ENCODE results near the gene FAM124B. TPM values are rescaled to one million over a fixed set of nuclear protein-coding genes. Genes with fewer than 3 reads are reported as not detected.

The FAM124B gene
- total and polyA plus RNA-seq, 2 of the 8 experiments (the other 6 are each of a cell fraction or from before 2014, with no cell fraction given) = 2.1 to 2.6 TPM

GRCh38 chr2:224410946-224411561 lies 9.1 kb upstream of the FAM124B start (continued):
- no peak for TF ChIP-seq CTCF (IDR thresholded peaks at IDR 0.05; ENCODE audit: control extremely low read depth in 1 of 3, insufficient read depth in 1 of 3, low read depth in 1 of 3, low read length in 3 of 3)
- TF ChIP-seq POLR2AphosphoS5 (IDR thresholded peaks at IDR 0.05; ENCODE audit: low read depth, low read length) = no peak
- TF ChIP-seq ASH2L (IDR thresholded peaks at IDR 0.05; ENCODE audit: low read length) = no peak

All from H1 (cell line).